ENCODE data around the gene SEPTIN5.

DNA sequence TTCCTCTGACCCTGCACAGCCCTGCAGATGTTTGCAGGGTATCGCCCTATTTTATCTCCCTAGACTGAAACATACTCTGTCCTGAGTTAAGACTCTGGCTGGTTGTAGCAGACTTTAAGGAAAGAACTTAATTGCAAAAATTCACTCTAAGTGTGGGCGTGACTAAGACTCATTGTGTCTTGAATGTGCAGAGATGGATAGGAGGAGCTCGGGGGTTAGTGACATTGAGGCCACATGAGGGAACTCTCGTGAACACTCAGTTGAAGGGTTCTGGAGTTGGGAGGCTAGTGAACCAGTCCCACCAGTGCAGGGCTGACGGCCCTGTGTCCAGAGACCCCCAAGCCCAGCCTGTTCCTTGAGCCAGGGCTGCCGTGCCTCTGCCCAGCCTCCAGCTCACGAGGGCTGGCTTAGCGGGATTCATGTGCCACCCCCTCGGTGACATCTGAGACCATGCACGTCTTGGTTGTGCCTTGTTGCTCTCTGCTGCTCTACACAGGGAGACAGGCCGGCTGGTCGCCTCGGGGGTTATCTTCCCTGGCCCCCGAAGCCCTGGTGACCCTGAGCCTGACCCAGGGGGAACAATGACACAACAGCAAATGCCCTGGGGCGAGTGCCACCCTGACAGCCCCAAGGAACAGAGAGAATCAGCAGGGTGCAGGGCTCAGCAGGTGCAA is 34.8 kb downstream of the SEPTIN5 start:
- TF ChIP-seq CTCF (conservative IDR thresholded peaks at IDR 0.05; ENCODE audit: low read length) (no peak), EZH2phosphoT487 (IDR thresholded peaks at IDR 0.05; ENCODE audit: borderline replicate concordance, low read depth, low read length) (no peak)
